Measurements from ENCODE around the gene LRRC53. TPM values are rescaled to one million over a fixed set of nuclear protein-coding genes. Genes with fewer than 3 reads are reported as not detected.

The LRRC53 gene
- polyA plus RNA-seq, 2 of the 4 experiments (the other 2 are of a cell fraction): not detected

GRCh38 chr1:74453277-74453676, 59.1 kb downstream of the LRRC53 start (continued):
- TF ChIP-seq CHD4 (IDR thresholded peaks at IDR 0.05; ENCODE audit: borderline replicate concordance): no peak

DNA sequence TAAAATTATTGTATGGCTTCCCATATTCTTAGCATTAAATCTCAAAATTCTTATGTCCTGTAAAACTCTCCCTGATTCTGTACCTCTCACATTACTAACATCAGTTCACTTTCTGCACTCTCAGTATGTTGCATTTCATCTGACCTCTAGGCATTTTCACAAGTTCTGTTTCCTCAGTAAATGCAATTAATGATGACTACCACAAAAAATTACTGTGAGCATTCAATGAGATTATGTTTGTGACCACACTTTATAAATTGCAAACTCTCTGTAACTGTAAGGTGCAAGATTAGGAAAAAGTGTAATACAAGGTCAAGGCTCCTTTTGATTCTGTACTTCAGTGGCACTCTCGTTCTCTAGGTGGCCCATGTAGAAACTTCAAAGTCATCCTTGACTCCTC, 60.4 kb downstream of the LRRC53 start:
- no peak overlapping the region for H3K27ac ChIP-seq
- CTCF ChIA-PET: no interaction called here
- no peak for FAIRE-seq
- no peaks in the 10 kb centered on the region for H3K9me3 ChIP-seq
- ATAC-seq: no peak
- TF ChIP-seq MAFK (IDR thresholded peaks at IDR 0.05; ENCODE audit: partially characterized antibody) (peak; percentile 43), MYC (IDR thresholded peaks at IDR 0.05; ENCODE audit: borderline replicate concordance, low read length) (no peak)
- POLR2A ChIA-PET: no interaction called here
- WGBS (ENCODE audit: missing lambda C conversion rate): 0% methylated on average over 1 of the region's 1 CpG
- H3K4me1 ChIP-seq: no peaks in the 10 kb centered on the region
- no peak for DNase-seq (ENCODE audit: low read depth in 1 of 2, low spot score in 1 of 2)
- H3K4me2 ChIP-seq: no peak overlapping the region
- H3K4me3 ChIP-seq: no peak overlapping the region

- TF ChIP-seq ZFP36 (IDR thresholded peaks at IDR 0.05; ENCODE audit: borderline replicate concordance, partially characterized antibody) (no peak), FOSB (CRISPR knock-in tag; IDR thresholded peaks at IDR 0.05) (no peak), RNF2 (IDR thresholded peaks at IDR 0.05; ENCODE audit: borderline replicate concordance, low read depth) (no peak), BHLHE40 (IDR thresholded peaks at IDR 0.05; ENCODE audit: low read depth, low read length) (no peak), POLR2AphosphoS2 (conservative IDR thresholded peaks at IDR 0.05; ENCODE audit: low read length) (no peak), ZC3H11A (IDR thresholded peaks at IDR 0.05) (no peak), MAZ (IDR thresholded peaks at IDR 0.05; ENCODE audit: borderline replicate concordance, low read depth, low read length) (no peak), HES2 (IDR thresholded peaks at IDR 0.05) (no peak), HDAC2 (IDR thresholded peaks at IDR 0.05) (no peak), EHMT2 (IDR thresholded peaks at IDR 0.05; ENCODE audit: low read depth) (no peak), HEYL (CRISPR knock-in tag; IDR thresholded peaks at IDR 0.05) (no peak), CEBPB (IDR thresholded peaks at IDR 0.05) (no peak), ZSCAN20 (CRISPR knock-in tag; IDR thresholded peaks at IDR 0.05) (no peak)
- FAIRE-seq: no peak
- Histone ChIP-seq H3K4me3 (no peak overlapping the region), H3K4me1 (no peaks in the 10 kb centered on the region), H3K4me2 (no peak overlapping the region), H3K9me3 (no peaks in the 10 kb centered on the region), H3K27ac (no peak overlapping the region)
- DNase-seq (ENCODE audit: low read depth in 1 of 2, low spot score in 1 of 2): no peak
- CTCF ChIA-PET: no interaction called here
- POLR2A ChIA-PET: no interaction called here
- WGBS (ENCODE audit: missing lambda C conversion rate): 31% methylated on average over 1 of the region's 1 CpG
- no peak for ATAC-seq
Measured at GRCh38 chr1:74437035-74437434, 75.4 kb downstream of the LRRC53 start.

GRCh38 chr1:74436078-74436477, 76.3 kb downstream of the LRRC53 start:
- FAIRE-seq (no peak), DNase-seq (ENCODE audit: low read depth in 1 of 2, low spot score in 1 of 2) (no peak), ATAC-seq (no peak)
- Histone ChIP-seq H3K27ac (no peak overlapping the region), H3K4me3 (no peak overlapping the region), H3K9me3 (no peaks in the 10 kb centered on the region), H3K4me1 (no peaks in the 10 kb centered on the region), H3K4me2 (no peak overlapping the region)
- CTCF ChIA-PET: no interaction called here
- 0% methylated on average over 1 of the region's 1 CpG for WGBS (ENCODE audit: missing lambda C conversion rate)
- POLR2A ChIA-PET: no interaction called here
- TF ChIP-seq CHD4 (IDR thresholded peaks at IDR 0.05; ENCODE audit: borderline replicate concordance) (no peak), CEBPB (IDR thresholded peaks at IDR 0.05) (no peak), HOXB5 (CRISPR knock-in tag; IDR thresholded peaks at IDR 0.05) (no peak), CBX2 (IDR thresholded peaks at IDR 0.05; ENCODE audit: borderline replicate concordance, low read depth) (no peak), RNF2 (IDR thresholded peaks at IDR 0.05; ENCODE audit: borderline replicate concordance, low read depth) (no peak), ZSCAN20 (CRISPR knock-in tag; IDR thresholded peaks at IDR 0.05) (no peak), RAD21 (conservative IDR thresholded peaks at IDR 0.05 in 1 of 2, IDR thresholded peaks at IDR 0.05 in 1 of 2) (no peak), MAZ (IDR thresholded peaks at IDR 0.05; ENCODE audit: borderline replicate concordance, low read depth, low read length) (no peak), POLR2AphosphoS2 (conservative IDR thresholded peaks at IDR 0.05; ENCODE audit: low read length) (no peak), CHD2 (IDR thresholded peaks at IDR 0.05; ENCODE audit: low read length, partially characterized antibody) (no peak), ZNF302 (CRISPR knock-in tag; IDR thresholded peaks at IDR 0.05) (no peak), BHLHE40 (IDR thresholded peaks at IDR 0.05; ENCODE audit: low read depth, low read length) (no peak)
- TF ChIP-seq, protein P1, sequence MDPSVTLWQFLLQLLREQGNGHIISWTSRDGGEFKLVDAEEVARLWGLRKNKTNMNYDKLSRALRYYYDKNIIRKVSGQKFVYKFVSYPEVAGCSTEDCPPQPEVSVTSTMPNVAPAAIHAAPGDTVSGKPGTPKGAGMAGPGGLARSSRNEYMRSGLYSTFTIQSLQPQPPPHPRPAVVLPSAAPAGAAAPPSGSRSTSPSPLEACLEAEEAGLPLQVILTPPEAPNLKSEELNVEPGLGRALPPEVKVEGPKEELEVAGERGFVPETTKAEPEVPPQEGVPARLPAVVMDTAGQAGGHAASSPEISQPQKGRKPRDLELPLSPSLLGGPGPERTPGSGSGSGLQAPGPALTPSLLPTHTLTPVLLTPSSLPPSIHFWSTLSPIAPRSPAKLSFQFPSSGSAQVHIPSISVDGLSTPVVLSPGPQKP (IDR thresholded peaks at IDR 0.05; ENCODE audit: low read depth, low read length): no peak
- TF ChIP-seq, protein P2, sequence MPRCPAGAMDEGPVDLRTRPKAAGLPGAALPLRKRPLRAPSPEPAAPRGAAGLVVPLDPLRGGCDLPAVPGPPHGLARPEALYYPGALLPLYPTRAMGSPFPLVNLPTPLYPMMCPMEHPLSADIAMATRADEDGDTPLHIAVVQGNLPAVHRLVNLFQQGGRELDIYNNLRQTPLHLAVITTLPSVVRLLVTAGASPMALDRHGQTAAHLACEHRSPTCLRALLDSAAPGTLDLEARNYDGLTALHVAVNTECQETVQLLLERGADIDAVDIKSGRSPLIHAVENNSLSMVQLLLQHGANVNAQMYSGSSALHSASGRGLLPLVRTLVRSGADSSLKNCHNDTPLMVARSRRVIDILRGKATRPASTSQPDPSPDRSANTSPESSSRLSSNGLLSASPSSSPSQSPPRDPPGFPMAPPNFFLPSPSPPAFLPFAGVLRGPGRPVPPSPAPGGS (IDR thresholded peaks at IDR 0.05): no peak
- TF ChIP-seq, protein P3, sequence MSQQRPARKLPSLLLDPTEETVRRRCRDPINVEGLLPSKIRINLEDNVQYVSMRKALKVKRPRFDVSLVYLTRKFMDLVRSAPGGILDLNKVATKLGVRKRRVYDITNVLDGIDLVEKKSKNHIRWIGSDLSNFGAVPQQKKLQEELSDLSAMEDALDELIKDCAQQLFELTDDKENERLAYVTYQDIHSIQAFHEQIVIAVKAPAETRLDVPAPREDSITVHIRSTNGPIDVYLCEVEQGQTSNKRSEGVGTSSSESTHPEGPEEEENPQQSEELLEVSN (IDR thresholded peaks at IDR 0.05; ENCODE audit: borderline replicate concordance, low read depth): no peak
- TF ChIP-seq, protein P4, sequence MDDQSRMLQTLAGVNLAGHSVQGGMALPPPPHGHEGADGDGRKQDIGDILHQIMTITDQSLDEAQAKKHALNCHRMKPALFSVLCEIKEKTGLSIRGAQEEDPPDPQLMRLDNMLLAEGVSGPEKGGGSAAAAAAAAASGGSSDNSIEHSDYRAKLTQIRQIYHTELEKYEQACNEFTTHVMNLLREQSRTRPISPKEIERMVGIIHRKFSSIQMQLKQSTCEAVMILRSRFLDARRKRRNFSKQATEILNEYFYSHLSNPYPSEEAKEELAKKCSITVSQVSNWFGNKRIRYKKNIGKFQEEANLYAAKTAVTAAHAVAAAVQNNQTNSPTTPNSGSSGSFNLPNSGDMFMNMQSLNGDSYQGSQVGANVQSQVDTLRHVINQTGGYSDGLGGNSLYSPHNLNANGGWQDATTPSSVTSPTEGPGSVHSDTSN (IDR thresholded peaks at IDR 0.05): no peak
- TF ChIP-seq, protein P5, sequence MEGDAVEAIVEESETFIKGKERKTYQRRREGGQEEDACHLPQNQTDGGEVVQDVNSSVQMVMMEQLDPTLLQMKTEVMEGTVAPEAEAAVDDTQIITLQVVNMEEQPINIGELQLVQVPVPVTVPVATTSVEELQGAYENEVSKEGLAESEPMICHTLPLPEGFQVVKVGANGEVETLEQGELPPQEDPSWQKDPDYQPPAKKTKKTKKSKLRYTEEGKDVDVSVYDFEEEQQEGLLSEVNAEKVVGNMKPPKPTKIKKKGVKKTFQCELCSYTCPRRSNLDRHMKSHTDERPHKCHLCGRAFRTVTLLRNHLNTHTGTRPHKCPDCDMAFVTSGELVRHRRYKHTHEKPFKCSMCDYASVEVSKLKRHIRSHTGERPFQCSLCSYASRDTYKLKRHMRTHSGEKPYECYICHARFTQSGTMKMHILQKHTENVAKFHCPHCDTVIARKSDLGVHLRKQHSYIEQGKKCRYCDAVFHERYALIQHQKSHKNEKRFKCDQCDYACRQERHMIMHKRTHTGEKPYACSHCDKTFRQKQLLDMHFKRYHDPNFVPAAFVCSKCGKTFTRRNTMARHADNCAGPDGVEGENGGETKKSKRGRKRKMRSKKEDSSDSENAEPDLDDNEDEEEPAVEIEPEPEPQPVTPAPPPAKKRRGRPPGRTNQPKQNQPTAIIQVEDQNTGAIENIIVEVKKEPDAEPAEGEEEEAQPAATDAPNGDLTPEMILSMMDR (IDR thresholded peaks at IDR 0.05): no peak
